Prostate gland (tissue), 2 donors: Measurements from ENCODE around the gene ACTR3.

Experiments used
- CTCF ChIP-seq, 4 experiments: fragments of 200-600 bp in 2 of 4; fragments of 450-650 bp in 2 of 4; sonication (generic) in 2 of 4; IDR thresholded peaks; 1 replicate in 3 of 4; 2 replicates in 1 of 4; pipeline ENCODE4 v1.5.1; 2016 to 2019; ENCODE audit warnings: antibody characterized with exemption in 4 of 4, mild to moderate bottlenecking in 2 of 4, moderate library complexity in 2 of 4
- POLR2A ChIP-seq: fragments of 450-650 bp; IDR thresholded peaks from one replicate; pipeline ENCODE4 v1.6.1; 2016; ENCODE audit warnings: antibody characterized with exemption, mild to moderate bottlenecking

GRCh38 chr2:113845261-113845660 lies 44.6 kb upstream of the ACTR3 start:
- TF ChIP-seq POLR2A: no peak
- TF ChIP-seq CTCF (IDR thresholded peaks at IDR 0.05): no peak
